Neural progenitor cell (in vitro differentiated cells): ENCODE measurements around the gene LRRC8A. TPM values are rescaled to one million over a fixed set of nuclear protein-coding genes. Genes with fewer than 3 reads are reported as not detected.
A peak's percentile ranks its signal among the peaks of the same experiment; 100 is the strongest.

Experiments used
- DNase-seq: peaks from one replicate; pipeline ENCODE4 v3.0.0-alpha.2; 2016; ENCODE audit warnings: low spot score
- H2AFZ ChIP-seq: fragments of 200-600 bp; sonication (generic); replicated peaks from 2 replicates; pipeline ENCODE4 v1.6.1; 2016; ENCODE audit warnings: antibody characterized with exemption
- H3F3A ChIP-seq: fragments of 200-600 bp; sonication (generic); 2 replicates; pipeline ENCODE4 v1.6.1; 2016; ENCODE audit warnings: antibody characterized with exemption, low read depth
- H3K27ac ChIP-seq: fragments of 200-600 bp; sonication (generic); 2 replicates; pipeline ENCODE4 v1.5.1; 2016; ENCODE audit warnings: mild to moderate bottlenecking
- H3K27me3 ChIP-seq: fragments of 200-600 bp; sonication (generic); 2 replicates; pipeline ENCODE4 v1.6.1; 2016; ENCODE audit warnings: mild to moderate bottlenecking, moderate library complexity
- H3K36me3 ChIP-seq: fragments of 200-600 bp; sonication (generic); 2 replicates; pipeline ENCODE4 v1.5.1; 2016
- H3K4me1 ChIP-seq: fragments of 200-600 bp; sonication (generic); 2 replicates; pipeline ENCODE4 v1.6.1; 2016; ENCODE audit warnings: mixed run types
- H3K4me2 ChIP-seq: fragments of 200-600 bp; sonication (generic); 2 replicates; pipeline ENCODE4 v1.6.1; 2016
- H3K4me3 ChIP-seq: fragments of 200-600 bp; sonication (generic); 2 replicates; pipeline ENCODE4 v1.5.1; 2016
- H3K79me2 ChIP-seq: fragments of 200-600 bp; sonication (generic); 2 replicates; pipeline ENCODE4 v1.6.1; 2016; ENCODE audit warnings: low read depth
- H3K9ac ChIP-seq: fragments of 200-600 bp; sonication (generic); 2 replicates; pipeline ENCODE4 v1.6.1; 2016
- H3K9me3 ChIP-seq: fragments of 200-600 bp; sonication (generic); 2 replicates; pipeline ENCODE4 v1.5.1; 2016; ENCODE audit warnings: low read depth
- H4K20me1 ChIP-seq: fragments of 200-600 bp; sonication (generic); 2 replicates; pipeline ENCODE4 v1.6.1; 2016; ENCODE audit warnings: low read depth
- H3K27ac Mint-ChIP-seq: 3 replicates; pipeline ENCODE4 v1.8.0; 2021; ENCODE audit warnings: mixed read lengths
- H3K27me3 Mint-ChIP-seq: 2 replicates; pipeline ENCODE4 v1.8.0; 2022; ENCODE audit warnings: low read depth, mild to moderate bottlenecking, inconsistent platforms, moderate library complexity, mixed read lengths; ENCODE audit not compliant: insufficient read depth
- H3K36me3 Mint-ChIP-seq: 3 replicates; pipeline ENCODE4 v1.8.0; 2021; ENCODE audit warnings: mixed read lengths
- H3K4me1 Mint-ChIP-seq: 3 replicates; pipeline ENCODE4 v1.8.0; 2021; ENCODE audit warnings: mixed read lengths
- H3K4me3 Mint-ChIP-seq: 3 replicates; pipeline ENCODE4 v1.8.0; 2021; ENCODE audit warnings: mild to moderate bottlenecking, moderate library complexity, mixed read lengths
- H3K9me3 Mint-ChIP-seq: 3 replicates; pipeline ENCODE4 v1.8.0; 2020; ENCODE audit warnings: mixed read lengths
- EZH2 ChIP-seq: fragments of 200-600 bp; sonication (generic); IDR thresholded peaks from 2 replicates; pipeline ENCODE4 v1.6.1; 2017; ENCODE audit warnings: antibody characterized with exemption, mild to moderate bottlenecking, moderate library complexity
- EZH2phosphoT487 ChIP-seq: fragments of 200-600 bp; sonication (generic); IDR thresholded peaks from 2 replicates; pipeline ENCODE4 v1.6.1; 2017; ENCODE audit warnings: antibody characterized with exemption
- total RNA-seq: library from RNA; depleted of rRNA; stranded (reverse); fragments of >200 nt; gene quantifications from 2 replicates; pipeline ENCODE4 v1.2.3, GENCODE V29; 2015; ENCODE audit warnings: low replicate concordance
- TF ChIP-seq, protein P1 (sequence below): fragments of 200-600 bp; sonication (generic); IDR thresholded peaks from 2 replicates; pipeline ENCODE4 v1.5.1; 2017; ENCODE audit warnings: antibody characterized with exemption, mild to moderate bottlenecking

Gene LRRC8A
- 17.1 and 42.8 TPM in 2 replicates for total RNA-seq

DNA sequence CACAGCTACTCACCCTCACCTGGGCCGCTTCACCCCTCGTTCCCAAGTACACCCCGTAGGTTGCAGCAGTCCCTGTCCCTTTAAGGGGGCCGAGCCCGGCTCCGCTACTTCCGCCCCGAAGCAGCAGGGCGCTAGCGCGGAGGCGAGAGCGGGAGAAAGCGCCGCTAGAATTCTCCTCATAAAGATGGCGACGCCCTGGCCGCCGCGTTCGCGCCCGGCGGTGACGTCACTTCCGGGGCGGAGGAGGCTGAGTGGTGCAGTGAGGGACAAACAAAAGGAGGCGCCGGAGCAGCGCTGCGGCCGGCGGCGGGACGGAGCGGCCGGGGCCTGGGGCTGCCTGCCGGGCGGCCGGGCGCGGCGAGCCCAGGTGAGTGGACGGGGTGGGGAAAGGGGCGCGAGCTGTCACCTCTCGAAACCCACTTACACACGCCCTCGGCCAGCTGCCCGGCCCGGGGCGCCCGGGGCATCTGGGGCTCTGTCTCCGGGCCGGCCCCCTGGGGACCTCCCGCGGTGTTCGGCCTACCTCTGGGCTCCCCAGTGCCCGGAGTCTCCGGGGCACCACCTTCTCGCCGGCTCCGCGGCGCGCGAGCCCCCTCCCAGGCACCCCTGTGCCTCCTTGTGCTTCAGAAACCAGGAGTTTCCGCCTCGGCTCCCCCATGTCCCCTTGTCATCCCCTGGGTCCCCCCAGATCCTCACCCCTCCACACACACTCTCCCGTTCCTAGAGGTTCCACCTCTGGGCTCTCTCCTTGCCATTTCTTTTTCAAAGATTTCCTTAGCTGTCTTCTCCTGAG, at the start of gene LRRC8A, which contains the start of gene KYAT1:
Gene LRRC8A (plus strand): TSS at position 250 of the 793 bp plus-strand sequence. CDS start 25,032 bp downstream, outside the sequence.
Gene KYAT1 (minus strand): TSS at position 67 of the 793 bp plus-strand sequence. CDS start 36,545 bp downstream, outside the sequence.
- no peaks in the 10 kb centered on the region for H3K9me3 ChIP-seq
- peak within 1 kb of the TSS; percentile 98 for H3K4me2 ChIP-seq
- peaks cover 2% of the 10 kb centered on the region for H3K36me3 Mint-ChIP-seq
- peak within 1 kb of the TSS; percentile 98 for H3K4me3 Mint-ChIP-seq
- no peaks in the 10 kb centered on the region for H3K27me3 ChIP-seq
- peaks cover 12% of the 10 kb centered on the region for H3F3A ChIP-seq
- H3K9ac ChIP-seq = peak within 1 kb of the TSS; percentile 97
- H2AFZ ChIP-seq = peak within 1 kb of the TSS; percentile 83
- peaks cover 49% of the 10 kb centered on the region for H4K20me1 ChIP-seq
- H3K27me3 Mint-ChIP-seq = peaks cover 6% of the 10 kb centered on the region
- peak within 1 kb of the TSS; percentile 89 for H3K4me3 ChIP-seq
- H3K27ac Mint-ChIP-seq = peak within 1 kb of the TSS; percentile 95
- H3K9me3 Mint-ChIP-seq = no peaks in the 10 kb centered on the region
- peak; percentile 99 for DNase-seq
- peak within 1 kb of the TSS; percentile 59 for H3K27ac ChIP-seq
- H3K4me1 Mint-ChIP-seq = peaks cover 26% of the 10 kb centered on the region
- peaks cover 7% of the 10 kb centered on the region for H3K4me1 ChIP-seq
- TF ChIP-seq, protein P1, sequence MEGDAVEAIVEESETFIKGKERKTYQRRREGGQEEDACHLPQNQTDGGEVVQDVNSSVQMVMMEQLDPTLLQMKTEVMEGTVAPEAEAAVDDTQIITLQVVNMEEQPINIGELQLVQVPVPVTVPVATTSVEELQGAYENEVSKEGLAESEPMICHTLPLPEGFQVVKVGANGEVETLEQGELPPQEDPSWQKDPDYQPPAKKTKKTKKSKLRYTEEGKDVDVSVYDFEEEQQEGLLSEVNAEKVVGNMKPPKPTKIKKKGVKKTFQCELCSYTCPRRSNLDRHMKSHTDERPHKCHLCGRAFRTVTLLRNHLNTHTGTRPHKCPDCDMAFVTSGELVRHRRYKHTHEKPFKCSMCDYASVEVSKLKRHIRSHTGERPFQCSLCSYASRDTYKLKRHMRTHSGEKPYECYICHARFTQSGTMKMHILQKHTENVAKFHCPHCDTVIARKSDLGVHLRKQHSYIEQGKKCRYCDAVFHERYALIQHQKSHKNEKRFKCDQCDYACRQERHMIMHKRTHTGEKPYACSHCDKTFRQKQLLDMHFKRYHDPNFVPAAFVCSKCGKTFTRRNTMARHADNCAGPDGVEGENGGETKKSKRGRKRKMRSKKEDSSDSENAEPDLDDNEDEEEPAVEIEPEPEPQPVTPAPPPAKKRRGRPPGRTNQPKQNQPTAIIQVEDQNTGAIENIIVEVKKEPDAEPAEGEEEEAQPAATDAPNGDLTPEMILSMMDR = no peak
- TF ChIP-seq EZH2phosphoT487 = no peak
- no peak for TF ChIP-seq EZH2
- peaks cover 77% of the 10 kb centered on the region for H3K79me2 ChIP-seq
- no peaks in the 10 kb centered on the region for H3K36me3 ChIP-seq

DNA sequence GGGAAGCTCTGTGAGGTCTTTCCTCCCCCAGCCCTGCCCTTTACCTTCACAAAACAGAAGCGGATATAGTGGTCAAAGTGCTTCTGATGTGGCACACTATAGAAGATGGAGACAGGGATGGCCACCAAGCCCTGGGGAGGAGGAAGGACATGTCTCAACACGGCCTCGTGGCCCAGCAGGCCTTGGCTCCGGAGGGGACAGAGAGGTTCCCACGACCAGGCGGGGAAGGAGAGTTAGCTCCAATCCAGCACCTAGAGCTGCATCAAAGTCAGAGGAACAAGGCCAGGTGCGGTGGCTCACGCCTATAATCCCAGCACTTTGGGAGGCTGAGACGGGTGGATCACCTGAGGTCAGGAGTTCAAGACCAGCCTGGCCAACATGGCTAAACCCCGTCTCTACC, 48.2 kb upstream of the LRRC8A start:
- Histone ChIP-seq H3K36me3 (no peaks in the 10 kb centered on the region), H3K9me3 (no peaks in the 10 kb centered on the region), H3K79me2 (peaks cover 7% of the 10 kb centered on the region), H3K4me3 (no peak overlapping the region), H3K27me3 (no peaks in the 10 kb centered on the region), H3K27ac (no peak overlapping the region), H2AFZ (no peak overlapping the region), H3F3A (peaks cover 6% of the 10 kb centered on the region), H3K4me1 (peaks cover 3% of the 10 kb centered on the region), H3K4me2 (no peak overlapping the region), H3K9ac (no peak overlapping the region), H4K20me1 (peaks cover under 1% of the 10 kb centered on the region)
- H3K4me1 Mint-ChIP-seq = peaks cover 11% of the 10 kb centered on the region
- peaks cover 7% of the 10 kb centered on the region for H3K27me3 Mint-ChIP-seq
- no peak for DNase-seq
- H3K27ac Mint-ChIP-seq = no peak overlapping the region
- TF ChIP-seq EZH2 (no peak), EZH2phosphoT487 (no peak)
- TF ChIP-seq, protein P1 = no peak
- no peaks in the 10 kb centered on the region for H3K9me3 Mint-ChIP-seq
- H3K36me3 Mint-ChIP-seq = peaks cover 5% of the 10 kb centered on the region
- no peak overlapping the region for H3K4me3 Mint-ChIP-seq

DNA sequence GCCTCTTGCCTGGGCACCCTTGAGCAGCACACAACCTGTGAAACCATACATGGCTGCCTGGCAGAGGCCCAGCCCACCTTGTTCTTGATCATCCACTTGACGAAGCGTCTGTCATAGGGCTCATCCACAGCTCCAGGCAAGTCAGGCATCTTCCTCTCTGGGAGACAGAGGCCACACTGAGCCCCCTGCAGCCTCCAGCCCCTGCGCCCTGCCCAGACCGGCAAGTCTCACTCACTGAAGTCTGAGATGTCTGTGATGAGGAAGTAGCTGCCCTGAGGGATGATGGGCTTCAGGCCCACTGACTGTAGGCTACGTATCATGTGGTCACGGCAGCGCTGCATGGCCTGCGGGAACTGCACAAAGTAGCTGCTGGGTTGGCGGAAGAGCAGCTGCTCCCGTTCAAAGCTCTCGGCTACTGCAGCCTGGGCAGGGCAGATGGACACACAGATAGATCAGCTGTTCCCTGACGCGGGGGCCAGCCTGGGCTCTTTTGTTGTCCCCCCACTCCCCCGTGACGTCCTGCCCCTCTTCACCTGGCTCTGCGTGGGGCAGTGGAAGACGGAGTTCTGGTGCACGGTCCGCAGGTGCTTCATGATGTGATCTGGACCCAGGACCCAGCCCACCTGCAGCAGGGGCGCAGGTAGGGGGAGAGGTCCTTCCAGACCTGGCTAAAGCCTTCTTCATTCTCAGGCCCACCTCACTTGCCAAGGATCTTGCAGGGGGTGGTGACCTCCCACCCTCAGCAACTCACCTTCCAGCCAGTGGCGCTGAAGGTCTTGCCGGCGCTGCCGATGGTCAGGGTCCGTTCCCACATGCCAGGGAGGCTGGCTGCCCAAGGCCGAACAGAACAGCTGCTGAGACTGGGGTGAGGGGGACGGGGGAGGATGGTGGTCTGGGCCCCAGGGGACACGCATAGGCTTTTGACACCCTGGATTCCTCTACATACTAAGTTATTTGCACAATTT, 46.4 kb upstream of the LRRC8A start:
- Histone ChIP-seq H3K27ac (no peak overlapping the region), H3K9ac (no peak overlapping the region), H3K27me3 (no peaks in the 10 kb centered on the region), H3K4me3 (no peak overlapping the region), H3K9me3 (no peaks in the 10 kb centered on the region), H4K20me1 (no peaks in the 10 kb centered on the region), H3K4me2 (no peak overlapping the region), H3F3A (no peaks in the 10 kb centered on the region), H3K4me1 (no peaks in the 10 kb centered on the region), H3K36me3 (no peaks in the 10 kb centered on the region), H2AFZ (no peak overlapping the region), H3K79me2 (no peaks in the 10 kb centered on the region)
- H3K36me3 Mint-ChIP-seq = peaks cover 5% of the 10 kb centered on the region
- H3K4me1 Mint-ChIP-seq = peaks cover 3% of the 10 kb centered on the region
- H3K27me3 Mint-ChIP-seq = peaks cover 5% of the 10 kb centered on the region
- no peak for DNase-seq
- no peak overlapping the region for H3K27ac Mint-ChIP-seq
- H3K4me3 Mint-ChIP-seq = no peak overlapping the region
- H3K9me3 Mint-ChIP-seq = no peaks in the 10 kb centered on the region
- TF ChIP-seq EZH2 = no peak
- no peak for TF ChIP-seq EZH2phosphoT487
- TF ChIP-seq, protein P1 = no peak
